ENCODE measurements around the gene ZNF565. TPM values are rescaled to one million over a fixed set of nuclear protein-coding genes. Genes with fewer than 3 reads are reported as not detected.
"Not testable (repeated sequence)": the region's sequence is repeated elsewhere in the genome, so short reads cannot be mapped to it uniquely, and the experiment has no call there.

Gene ZNF565
- total and polyA plus RNA-seq, 2 experiments from 2014 or later = 2.1 to 2.6 TPM

DNA sequence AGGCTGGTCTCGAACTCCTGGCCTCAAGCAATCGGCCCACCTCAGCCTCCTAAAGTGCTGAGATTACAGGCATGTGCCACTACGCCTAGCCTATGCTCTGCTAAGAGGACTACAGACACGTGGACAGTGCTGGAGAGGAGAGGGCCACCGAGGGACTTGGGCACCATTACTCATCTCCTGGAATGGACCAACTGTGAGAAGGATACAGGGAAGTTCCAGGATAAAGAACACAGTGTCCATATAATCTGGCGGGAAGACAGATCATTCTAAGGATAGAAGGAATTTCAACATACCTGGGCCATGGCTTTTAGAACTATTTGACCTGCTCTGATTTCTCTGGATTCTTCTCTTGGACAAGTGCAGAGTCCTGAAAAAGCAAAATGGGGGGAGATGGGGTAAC is 12.8 kb downstream of the ZNF565 start:
- Histone ChIP-seq H3K36me3 (ENCODE audit: low read depth) (no peaks in the 10 kb centered on the region; the same call in 1 of the 2 replicates), H3K27me3 (replicated peaks; ENCODE audit: insufficient read depth) (no peaks in the 10 kb centered on the region), H3K27ac (no peak overlapping the region), H4K20me1 (ENCODE audit: insufficient read depth) (no peaks in the 10 kb centered on the region), H3F3A (ENCODE audit: insufficient read depth) (no peaks in the 10 kb centered on the region), H2AFZ (no peak overlapping the region), H3K4me1 (ENCODE audit: insufficient read depth) (no peaks in the 10 kb centered on the region), H3K79me2 (ENCODE audit: insufficient read depth) (no peaks in the 10 kb centered on the region), H3K4me3 (no peak overlapping the region), H3K4me2 (ENCODE audit: unreplicated experiment) (no peak overlapping the region), H3K9me2 (ENCODE audit: insufficient read depth) (no peaks in the 10 kb centered on the region), H3K9me3 (ENCODE audit: low read depth) (no peaks in the 10 kb centered on the region), H3K9ac (no peak overlapping the region)
- WGBS, 2 experiments (ENCODE audit: low coverage in 1 of 2, low lambda C conversion rate in 2 of 2, missing lambda C conversion rate in 2 of 2) = 88 to 89% methylated on average over 6 of the region's 6 CpGs
- in situ Hi-C loops (cut with MboI) = no loop called here
- TF ChIP-seq EZH2 (IDR thresholded peaks at IDR 0.05; ENCODE audit: insufficient read depth, poor library complexity, severe bottlenecking) = no peak
- no peak for TF ChIP-seq EZH2phosphoT487 (IDR thresholded peaks at IDR 0.05; ENCODE audit: insufficient read depth, low read depth)
- DNase-seq = no peak

DNA sequence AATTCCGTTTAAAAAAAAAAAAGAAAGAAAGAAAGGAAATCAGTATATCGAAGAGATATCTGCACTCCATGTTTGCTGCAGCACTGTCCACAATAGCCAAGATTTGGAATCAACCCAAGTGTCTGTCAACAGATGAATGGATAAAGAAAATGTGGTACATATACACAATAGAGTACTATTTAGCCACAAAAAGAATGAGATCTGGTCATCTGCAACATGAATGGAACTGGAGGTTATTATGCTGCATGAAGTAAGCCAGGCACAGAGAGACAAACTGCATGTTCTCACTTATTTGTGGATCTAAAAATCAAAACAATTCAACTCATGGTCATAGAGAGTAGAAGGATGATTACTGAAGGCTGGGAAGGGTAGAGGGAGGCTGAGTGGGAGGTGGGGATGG is 16.3 kb downstream of the ZNF565 start:
- WGBS, 2 experiments (ENCODE audit: low coverage in 1 of 2, low lambda C conversion rate in 2 of 2, missing lambda C conversion rate in 2 of 2) = 83 to 97% methylated on average over 2 of the region's 2 CpGs
- Histone ChIP-seq H3K27ac (no peak overlapping the region), H3K27me3 (replicated peaks; ENCODE audit: insufficient read depth) (no peaks in the 10 kb centered on the region), H2AFZ (no peak overlapping the region), H3K36me3 (ENCODE audit: low read depth) (no peaks in the 10 kb centered on the region; the same call in 1 of the 2 replicates), H3K4me3 (no peak overlapping the region), H4K20me1 (ENCODE audit: insufficient read depth) (no peaks in the 10 kb centered on the region), H3K9me2 (ENCODE audit: insufficient read depth) (no peaks in the 10 kb centered on the region), H3K4me2 (ENCODE audit: unreplicated experiment) (no peak overlapping the region), H3K9me3 (ENCODE audit: low read depth) (no peaks in the 10 kb centered on the region), H3F3A (ENCODE audit: insufficient read depth) (no peaks in the 10 kb centered on the region), H3K4me1 (ENCODE audit: insufficient read depth) (no peaks in the 10 kb centered on the region), H3K9ac (no peak overlapping the region), H3K79me2 (ENCODE audit: insufficient read depth) (no peaks in the 10 kb centered on the region)
- DNase-seq = no peak
- in situ Hi-C loops (cut with MboI) = no loop called here
- TF ChIP-seq EZH2 (IDR thresholded peaks at IDR 0.05; ENCODE audit: insufficient read depth, poor library complexity, severe bottlenecking) = no peak
- TF ChIP-seq EZH2phosphoT487 (IDR thresholded peaks at IDR 0.05; ENCODE audit: insufficient read depth, low read depth) = no peak

DNA sequence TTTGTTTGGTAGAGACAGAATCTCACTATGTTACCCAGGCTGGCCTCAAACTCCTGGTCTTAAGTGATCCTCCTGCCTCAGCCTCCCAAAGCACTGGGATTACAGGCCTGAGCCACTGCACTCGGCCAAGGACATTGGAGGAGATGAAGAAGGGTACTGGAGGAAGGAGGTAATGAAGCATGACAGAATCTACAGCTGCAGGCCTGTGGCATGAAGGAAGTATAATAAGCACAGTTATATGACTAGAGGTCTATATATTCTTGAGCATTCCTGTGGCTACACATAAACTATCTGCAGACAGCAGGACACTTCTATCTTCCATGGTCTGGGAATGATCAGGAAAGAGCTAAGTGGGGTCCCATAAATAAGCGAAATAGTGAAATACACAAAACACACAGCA is 18.2 kb downstream of the ZNF565 start:
- no peaks in the 10 kb centered on the region for H3K4me1 ChIP-seq (ENCODE audit: insufficient read depth)
- H3K4me3 ChIP-seq = no peak overlapping the region
- H3K79me2 ChIP-seq (ENCODE audit: insufficient read depth) = no peaks in the 10 kb centered on the region
- no peak for DNase-seq
- no peak overlapping the region for H3K9ac ChIP-seq
- H3K9me2 ChIP-seq (ENCODE audit: insufficient read depth) = no peaks in the 10 kb centered on the region
- H3K9me3 ChIP-seq (ENCODE audit: low read depth) = no peaks in the 10 kb centered on the region
- no peaks in the 10 kb centered on the region for H4K20me1 ChIP-seq (ENCODE audit: insufficient read depth)
- 95 to 98% methylated on average over 2 of the region's 2 CpGs for WGBS, 2 experiments (ENCODE audit: low coverage in 1 of 2, low lambda C conversion rate in 2 of 2, missing lambda C conversion rate in 2 of 2)
- no peak overlapping the region for H2AFZ ChIP-seq
- TF ChIP-seq EZH2phosphoT487 (IDR thresholded peaks at IDR 0.05; ENCODE audit: insufficient read depth, low read depth) = no peak
- no peak for TF ChIP-seq EZH2 (IDR thresholded peaks at IDR 0.05; ENCODE audit: insufficient read depth, poor library complexity, severe bottlenecking)
- H3K27ac ChIP-seq = no peak overlapping the region
- H3K27me3 ChIP-seq (replicated peaks; ENCODE audit: insufficient read depth) = no peaks in the 10 kb centered on the region
- no peaks in the 10 kb centered on the region for H3F3A ChIP-seq (ENCODE audit: insufficient read depth)
- no peaks in the 10 kb centered on the region; the same call in 1 of the 2 replicates for H3K36me3 ChIP-seq (ENCODE audit: low read depth)
- in situ Hi-C loops (cut with MboI) = no loop called here
- H3K4me2 ChIP-seq (ENCODE audit: unreplicated experiment) = no peak overlapping the region

DNA sequence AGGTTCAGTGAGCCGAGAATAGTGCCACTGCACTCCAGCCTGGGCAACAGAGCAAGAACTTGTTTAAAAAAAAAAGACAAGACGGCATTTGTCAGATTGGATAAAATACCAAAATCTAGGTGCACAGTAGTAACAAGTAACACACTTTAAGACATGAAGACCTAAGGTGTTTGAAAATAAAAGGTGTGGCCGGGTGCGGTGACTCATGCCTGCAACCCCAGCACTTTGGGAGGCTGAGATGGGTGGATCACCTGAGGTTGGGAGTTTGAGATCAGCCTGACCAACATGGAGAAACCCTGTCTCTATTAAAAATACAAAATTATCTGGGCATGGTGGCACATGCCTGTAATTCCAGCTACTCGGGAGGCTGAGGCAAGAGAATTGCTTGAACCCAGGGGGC is 27.7 kb downstream of the ZNF565 start:
- H2AFZ ChIP-seq; H3K79me2 ChIP-seq (ENCODE audit: insufficient read depth); H3K27me3 ChIP-seq (replicated peaks; ENCODE audit: insufficient read depth); H4K20me1 ChIP-seq (ENCODE audit: insufficient read depth); H3F3A ChIP-seq (ENCODE audit: insufficient read depth); H3K9me3 ChIP-seq (ENCODE audit: low read depth); H3K27ac ChIP-seq; H3K9ac ChIP-seq; in situ Hi-C loops (cut with MboI); H3K4me2 ChIP-seq (ENCODE audit: unreplicated experiment); H3K9me2 ChIP-seq (ENCODE audit: insufficient read depth); H3K4me1 ChIP-seq (ENCODE audit: insufficient read depth); DNase-seq; H3K4me3 ChIP-seq: not testable (repeated sequence)
- H3K36me3 ChIP-seq (ENCODE audit: low read depth) = peaks cover 13% of the 10 kb centered on the region; the same call in 1 of the 2 replicates
- 97 to 99% methylated on average over 5 of the region's 5 CpGs for WGBS, 2 experiments (ENCODE audit: low coverage in 1 of 2, low lambda C conversion rate in 2 of 2, missing lambda C conversion rate in 2 of 2)

DNA sequence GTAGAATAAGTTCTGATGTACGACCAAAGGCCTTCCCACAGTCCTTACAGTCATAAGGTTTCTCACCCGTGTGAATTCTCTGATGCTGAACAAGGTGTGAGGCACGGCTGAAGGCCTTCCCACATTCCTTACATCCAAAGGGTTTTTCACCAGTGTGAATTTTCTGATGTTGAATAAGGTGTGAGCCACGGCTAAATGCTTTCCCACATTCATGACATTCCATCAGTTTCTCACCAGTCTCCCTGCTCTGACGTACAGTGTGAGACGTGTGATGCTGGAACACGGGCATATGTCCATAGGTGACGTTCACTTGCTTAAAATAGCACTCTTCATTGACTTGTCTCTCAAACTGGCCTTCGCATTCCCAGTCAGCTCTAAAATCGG is 31.2 kb downstream of the ZNF565 start:
- no peak overlapping the region for H2AFZ ChIP-seq
- DNase-seq = no peak
- TF ChIP-seq EZH2 (IDR thresholded peaks at IDR 0.05; ENCODE audit: insufficient read depth, poor library complexity, severe bottlenecking) = no peak
- no peak for TF ChIP-seq EZH2phosphoT487 (IDR thresholded peaks at IDR 0.05; ENCODE audit: insufficient read depth, low read depth)
- in situ Hi-C loops (cut with MboI) = no loop called here
- no peak overlapping the region for H3K4me2 ChIP-seq (ENCODE audit: unreplicated experiment)
- no peak overlapping the region for H3K9ac ChIP-seq
- H3K9me2 ChIP-seq (ENCODE audit: insufficient read depth) = no peaks in the 10 kb centered on the region
- no peaks in the 10 kb centered on the region for H3K27me3 ChIP-seq (replicated peaks; ENCODE audit: insufficient read depth)
- H3K9me3 ChIP-seq (ENCODE audit: low read depth) = no peaks in the 10 kb centered on the region
- no peaks in the 10 kb centered on the region for H3K79me2 ChIP-seq (ENCODE audit: insufficient read depth)
- peaks cover 13% of the 10 kb centered on the region; the same call in 1 of the 2 replicates for H3K36me3 ChIP-seq (ENCODE audit: low read depth)
- H3K4me1 ChIP-seq (ENCODE audit: insufficient read depth) = no peaks in the 10 kb centered on the region
- no peaks in the 10 kb centered on the region for H3F3A ChIP-seq (ENCODE audit: insufficient read depth)
- 85 to 88% methylated on average over 10 of the region's 10 CpGs for WGBS, 2 experiments (ENCODE audit: low coverage in 1 of 2, low lambda C conversion rate in 2 of 2, missing lambda C conversion rate in 2 of 2)
- no peaks in the 10 kb centered on the region for H4K20me1 ChIP-seq (ENCODE audit: insufficient read depth)
- no peak overlapping the region for H3K4me3 ChIP-seq
- H3K27ac ChIP-seq = no peak overlapping the region

Measured in GM23248 (cell line).